DMS153 treated with DMSO at 0.1 percent for 48 hours (cell line): ENCODE data around the gene RTN4.
A peak's percentile ranks its signal among the peaks of the same experiment; 100 is the strongest.

Experiments
- DNase-seq: peaks from one replicate; lab custom pipeline; 2025; ENCODE audit not compliant: unreplicated experiment; lab: John Stamatoyannopoulos, UW

RTN4 gene

DNA sequence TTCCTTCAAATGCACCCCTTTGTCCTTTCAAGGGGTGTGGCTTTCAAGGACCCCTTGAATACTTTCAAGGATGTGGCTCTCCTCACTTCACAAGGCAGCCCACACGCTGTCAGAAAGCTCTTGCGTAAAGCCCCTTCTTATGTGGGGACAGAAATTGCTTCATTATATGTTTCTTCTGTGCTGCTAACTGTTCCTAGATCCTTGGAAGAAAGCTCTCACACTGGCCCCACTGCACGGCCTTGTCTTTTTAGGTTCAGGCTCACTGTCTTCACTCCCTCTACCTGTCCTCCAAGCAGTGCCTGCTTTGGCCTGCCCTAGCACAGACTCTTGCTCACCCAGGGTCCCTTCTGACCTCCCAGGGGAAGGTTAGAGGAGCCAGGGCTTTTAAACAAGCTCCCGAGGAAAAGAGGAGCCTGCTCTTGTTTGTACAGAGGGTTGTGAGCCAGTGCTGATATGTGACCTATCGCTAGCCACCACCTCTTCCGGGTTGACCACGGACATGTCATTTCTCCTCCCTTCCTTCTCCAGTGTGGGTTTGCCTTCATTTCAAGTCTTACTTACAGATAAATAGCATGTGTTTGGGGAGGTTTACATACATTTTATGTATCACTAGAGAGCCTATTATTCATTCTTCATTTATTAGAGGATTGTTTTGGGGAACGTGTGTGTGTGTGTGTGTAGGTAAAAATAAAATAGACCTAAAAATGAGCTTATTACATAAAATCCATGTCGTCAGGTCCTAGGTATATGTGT lies 94.7 kb downstream of the RTN4 start:
- peak; percentile 14 for DNase-seq

DNA sequence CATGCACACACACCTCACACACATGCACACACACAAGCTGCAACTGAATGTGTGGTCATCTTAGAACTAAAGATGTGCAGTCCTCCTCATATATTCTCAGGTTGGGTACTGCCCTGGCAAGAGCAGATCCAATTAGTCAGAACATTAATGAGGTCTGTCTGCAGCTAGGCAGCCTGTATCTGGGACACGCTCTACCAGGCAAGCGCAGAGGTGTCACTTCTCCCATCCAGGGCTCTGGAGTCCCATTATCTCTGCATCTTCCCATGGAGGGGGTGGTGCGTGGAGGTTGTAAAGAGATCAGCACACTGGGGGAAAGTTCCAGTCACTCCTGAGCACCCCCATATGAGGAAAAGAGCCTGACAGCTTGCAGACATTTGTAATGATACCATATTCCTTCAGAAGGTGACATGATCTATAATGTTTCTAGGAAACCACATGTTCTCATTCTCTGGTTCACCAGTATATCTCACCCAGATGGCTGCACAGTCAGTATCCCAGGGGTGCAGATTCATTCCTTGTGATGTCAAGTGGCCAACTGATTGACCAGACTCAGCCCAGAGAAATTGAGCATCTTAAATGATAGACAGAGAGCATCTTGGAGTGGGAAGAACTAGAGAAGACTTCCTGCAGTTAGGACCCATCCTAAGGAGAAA lies 95.4 kb downstream of the RTN4 start:
- no peak for DNase-seq

DNA sequence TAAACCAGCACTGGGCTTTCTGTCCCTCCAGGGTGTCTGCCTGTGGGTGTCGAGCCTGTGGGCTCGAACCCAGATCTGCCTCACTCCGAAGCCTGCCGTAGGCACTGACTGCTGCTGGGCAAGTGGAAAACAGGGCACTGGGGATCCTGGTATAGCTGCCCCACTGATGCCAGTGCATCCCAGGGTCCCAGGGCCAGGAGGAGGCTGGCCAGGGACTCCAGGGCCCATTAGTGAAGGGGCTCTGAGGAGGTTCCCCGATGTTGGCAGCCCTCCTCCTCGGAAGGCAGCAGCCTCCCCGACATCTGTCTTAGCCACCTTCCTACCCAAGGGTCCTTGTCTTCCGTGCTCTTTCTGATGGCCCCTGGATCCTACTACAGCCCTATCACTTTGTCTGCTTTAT lies 96.1 kb downstream of the RTN4 start:
- no peak for DNase-seq

DNA sequence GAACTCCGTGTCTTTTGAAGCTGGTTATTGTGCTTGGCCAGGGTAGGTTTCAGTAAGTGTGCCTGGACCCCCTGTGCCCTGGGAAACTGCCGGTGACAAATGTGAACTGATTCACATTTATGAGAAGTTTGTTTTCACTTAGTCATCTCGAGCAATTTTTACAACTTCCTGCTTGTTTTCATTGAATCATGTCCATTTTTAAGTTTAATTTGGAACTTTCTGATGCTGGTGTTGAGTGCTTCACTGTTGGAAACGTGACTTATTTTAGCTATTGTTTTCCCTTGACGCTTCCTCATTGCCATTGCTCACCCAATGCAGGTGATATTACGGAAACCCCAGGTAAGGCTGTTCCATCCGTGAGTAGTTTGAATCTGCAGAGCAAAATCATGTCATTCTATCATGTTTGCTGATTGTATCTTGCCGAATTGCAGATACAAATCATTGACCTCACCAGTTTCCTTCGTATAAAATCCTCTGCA lies 97.2 kb downstream of the RTN4 start:
- no peak for DNase-seq

- DNase-seq, result no peak
Measured at GRCh38 chr2:54952425-54952824, 97.8 kb downstream of the RTN4 start.

DNA sequence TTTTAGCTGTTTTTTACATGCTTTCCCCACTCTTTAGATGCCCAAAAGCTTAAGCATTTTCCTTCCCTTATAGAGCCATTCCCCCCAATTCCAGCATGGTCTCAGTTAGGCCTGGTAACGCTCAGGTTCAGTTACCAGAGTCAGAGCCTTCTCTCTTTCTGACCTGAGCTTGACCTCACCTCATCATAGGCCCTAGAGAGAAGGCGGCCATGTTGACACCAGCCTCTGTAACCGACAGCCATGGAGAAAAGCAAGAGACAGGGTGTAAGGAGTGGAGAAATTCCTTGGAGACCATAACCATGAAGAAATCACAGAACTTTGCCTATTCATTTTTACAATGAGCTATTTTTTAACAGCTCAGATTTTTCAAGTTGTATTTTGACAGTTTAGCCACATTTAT lies 99.4 kb downstream of the RTN4 start:
- DNase-seq, result no peak

GRCh38 chr2:54949431-54949830 lies 100.8 kb downstream of the RTN4 start:
- DNase-seq, result no peak

DNA sequence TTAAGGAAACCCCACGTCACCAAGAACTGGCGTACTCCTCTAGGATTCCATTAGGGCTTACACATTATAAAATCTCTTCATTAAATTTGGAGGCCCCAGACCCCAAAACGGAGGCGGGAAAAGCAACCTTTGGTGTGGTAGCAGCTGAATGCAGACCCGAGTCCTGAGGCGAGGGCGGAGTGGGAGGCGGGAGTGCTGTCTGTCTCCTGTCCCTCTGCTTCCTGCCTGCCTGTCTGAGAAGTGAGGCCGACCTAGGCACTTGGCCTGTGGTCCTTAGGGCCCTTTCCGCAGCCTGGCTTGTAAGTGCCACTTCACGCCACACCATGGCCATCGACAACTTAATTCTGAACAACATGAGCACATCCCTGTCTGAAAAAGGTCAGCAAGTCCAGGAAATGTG lies 102.1 kb downstream of the RTN4 start:
- no peak for DNase-seq

GRCh38 chr2:54947646-54948045 lies 102.6 kb downstream of the RTN4 start:
- no peak for DNase-seq

GRCh38 chr2:54947136-54947535 lies 103.1 kb downstream of the RTN4 start:
- no peak for DNase-seq

GRCh38 chr2:54946220-54946805 lies 103.9 kb downstream of the RTN4 start:
- DNase-seq, result no peak

DNA sequence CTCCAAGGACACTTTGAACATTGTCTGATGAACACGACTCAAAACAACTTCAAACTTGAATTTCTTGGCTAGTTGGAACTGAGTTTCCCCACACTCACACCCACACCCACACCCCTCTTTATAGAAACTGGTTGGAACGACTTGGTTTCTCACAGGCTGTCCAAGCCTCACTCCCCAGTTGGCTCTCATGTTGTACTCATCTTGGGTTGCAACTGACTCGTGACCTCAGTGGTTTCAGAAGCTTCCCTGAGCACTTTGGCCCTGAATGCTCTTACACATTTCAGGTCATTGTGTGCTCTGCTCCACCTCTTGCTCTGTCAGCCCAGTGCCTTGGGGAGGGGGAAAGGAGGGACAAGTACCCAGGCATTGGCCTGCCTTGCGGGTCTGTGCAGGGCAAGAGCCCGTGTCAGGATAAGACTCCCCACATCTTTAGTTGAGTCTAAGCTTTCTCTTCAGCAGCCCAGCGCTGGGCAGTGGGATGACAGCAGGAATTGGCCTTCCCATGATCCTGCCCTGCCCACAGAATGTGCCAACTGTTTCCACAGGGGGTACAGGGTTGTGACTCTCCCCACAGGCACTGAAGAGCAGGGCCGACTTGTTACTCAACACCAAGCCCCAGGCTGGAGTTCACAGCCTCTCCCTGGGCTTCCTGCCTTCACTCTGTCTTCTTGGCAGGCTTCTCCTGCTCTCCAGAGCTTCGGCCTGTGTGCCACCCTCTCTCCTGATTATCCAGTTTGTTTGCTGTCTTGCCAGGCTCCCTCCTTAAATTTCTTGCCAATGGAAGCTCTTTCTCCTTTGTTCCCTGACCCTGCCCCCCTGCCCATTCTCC lies 104.6 kb downstream of the RTN4 start:
- DNase-seq, result no peak

DNA sequence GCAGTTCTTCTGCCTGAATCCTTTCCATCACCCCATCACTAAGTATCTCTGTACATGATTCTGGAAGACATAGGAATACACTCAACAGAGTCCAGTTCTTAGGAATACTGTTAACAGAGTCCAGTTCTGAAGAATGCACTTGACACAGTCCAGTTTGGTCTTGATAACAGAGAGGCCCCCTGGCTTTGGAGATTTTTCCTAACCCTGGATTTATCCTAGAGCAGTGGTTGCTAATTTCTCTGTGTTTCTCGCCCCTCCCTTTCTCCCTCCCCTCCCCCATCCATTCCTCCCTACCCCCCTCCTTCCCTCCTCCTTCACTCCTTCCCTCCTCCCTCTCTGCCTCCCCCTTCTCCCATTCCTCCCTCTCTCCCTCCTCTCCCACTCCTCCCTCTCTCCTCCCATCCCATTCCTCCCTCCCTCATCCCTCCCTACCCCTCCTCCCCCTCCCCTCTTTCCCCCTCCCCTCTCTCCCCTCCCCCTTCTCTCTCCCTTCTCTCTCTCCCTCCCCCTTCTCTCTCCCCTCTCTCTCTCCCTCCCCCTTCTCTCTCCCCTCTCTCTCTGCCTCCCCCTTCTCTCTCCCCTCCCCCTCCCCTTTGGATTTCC lies 105.4 kb downstream of the RTN4 start:
- no peak for DNase-seq

- no peak for DNase-seq
Measured at GRCh38 chr2:54942373-54942772, 107.9 kb downstream of the RTN4 start.

DNA sequence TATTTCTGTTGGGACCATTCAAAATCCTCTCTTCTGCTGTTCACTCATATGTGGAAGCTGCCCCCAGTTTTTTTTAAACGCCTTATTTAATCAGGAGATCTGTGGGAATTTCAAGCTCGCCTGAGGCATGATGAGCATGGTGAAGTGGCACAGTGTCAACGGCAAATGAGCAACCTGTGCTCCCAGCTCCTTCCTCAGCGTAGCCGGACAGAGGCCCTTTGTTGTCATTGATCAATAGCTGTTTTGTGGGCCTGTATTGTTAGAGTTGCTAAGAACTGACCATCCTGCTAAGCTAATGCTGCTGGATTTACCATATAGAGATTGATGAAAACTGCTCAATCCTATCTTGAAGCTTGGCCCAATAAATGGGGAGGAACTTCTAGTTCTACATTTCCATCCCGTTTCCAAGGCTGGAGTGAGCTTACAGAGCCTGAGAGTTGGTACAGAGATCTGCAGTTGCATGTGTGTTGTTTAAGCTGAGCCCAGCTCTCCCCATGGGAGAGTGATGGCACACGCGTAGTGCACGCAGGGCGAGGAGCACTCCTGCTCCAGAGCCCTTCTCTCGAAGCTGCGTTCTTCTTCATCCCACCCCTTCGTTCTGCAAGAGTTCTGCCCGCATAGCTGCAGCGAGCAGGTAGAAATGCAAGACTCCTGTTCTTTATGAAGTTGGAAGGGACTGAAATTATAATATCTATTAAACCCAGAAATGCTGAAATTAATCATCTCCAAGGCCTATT lies 108.8 kb downstream of the RTN4 start:
- no peak for DNase-seq

DNA sequence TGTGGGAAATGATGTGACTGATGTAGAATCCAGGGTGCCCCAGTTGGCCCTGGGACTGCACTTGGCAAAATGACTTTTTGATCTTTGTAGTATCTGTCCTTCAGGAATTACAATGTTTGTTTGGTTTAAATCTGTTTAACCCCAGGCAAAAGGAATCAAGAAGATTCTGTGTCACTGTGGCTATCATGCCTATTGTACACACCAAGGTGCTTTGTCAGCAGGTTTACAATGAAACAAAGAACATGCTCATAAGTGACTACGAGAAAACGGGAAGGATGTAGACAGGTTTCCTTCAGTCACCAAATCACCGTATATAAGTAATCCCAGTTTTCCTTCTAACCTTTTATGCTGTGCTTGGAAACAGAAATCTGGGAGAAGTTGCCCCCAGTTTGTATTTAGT lies 109.5 kb downstream of the RTN4 start:
- DNase-seq, result no peak

DNA sequence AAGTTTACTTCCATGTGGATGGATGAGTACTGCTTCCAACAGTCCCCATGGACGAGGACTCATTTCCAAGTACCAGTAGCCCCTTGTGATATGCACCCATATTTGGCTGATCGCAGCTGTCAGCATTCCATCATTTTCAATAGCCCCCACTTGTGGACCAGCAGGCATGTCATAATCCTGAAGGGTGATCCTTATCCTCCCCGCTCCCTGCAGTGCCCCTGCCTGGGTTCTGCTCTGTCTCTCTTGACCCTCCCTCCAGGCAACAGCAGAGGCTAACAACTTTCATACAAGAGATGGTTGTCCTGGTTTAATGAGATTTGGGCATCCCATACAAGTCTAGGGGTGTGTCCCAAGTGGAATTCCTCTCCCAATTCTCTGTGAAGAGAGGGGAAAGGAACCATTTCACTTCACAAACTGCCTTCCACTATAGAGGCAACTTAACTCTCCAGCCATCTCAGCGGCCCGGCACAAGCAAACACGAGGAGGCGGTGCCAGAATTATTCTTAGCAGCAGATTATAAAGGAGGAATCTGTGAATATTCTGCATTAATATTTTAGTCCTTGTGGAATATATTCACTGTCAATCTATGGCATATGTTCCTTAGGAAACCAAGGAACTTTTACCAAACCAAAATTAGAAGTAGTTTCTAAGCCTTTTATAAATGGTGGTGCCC lies 110.7 kb downstream of the RTN4 start:
- DNase-seq, result no peak

DNA sequence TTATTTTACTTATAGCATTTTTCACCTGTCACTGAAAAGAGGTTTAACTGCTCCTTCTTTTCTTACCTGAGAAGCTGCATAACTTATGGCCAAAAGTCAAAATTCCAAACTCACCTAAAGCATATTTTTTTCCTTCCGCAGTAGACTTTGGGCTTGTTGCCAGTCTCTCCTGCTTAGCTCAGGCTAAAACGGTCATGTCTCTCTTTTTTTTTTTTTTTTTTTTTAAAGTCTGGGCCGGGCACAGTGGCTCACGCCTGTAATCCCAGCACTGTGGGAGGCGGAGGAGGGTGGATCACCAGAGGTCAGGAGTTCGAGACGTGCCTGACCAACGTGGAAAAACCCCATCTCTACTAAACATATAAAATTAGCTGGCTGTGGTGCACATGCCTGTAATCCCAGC lies 113.5 kb downstream of the RTN4 start:
- no peak for DNase-seq

GRCh38 chr2:54935389-54935788 lies 114.9 kb downstream of the RTN4 start:
- DNase-seq, result no peak

- no peak for DNase-seq
Measured at GRCh38 chr2:54931473-54931872, 118.8 kb downstream of the RTN4 start.
